Spleen (tissue), 11 donors: ENCODE data around the gene NUB1. TPM values are rescaled to one million over a fixed set of nuclear protein-coding genes. Genes with fewer than 3 reads are reported as not detected.

ENCODE experiments used
- DNase-seq: peaks from one replicate; pipeline ENCODE4 v3.0.0-alpha.2; 2020
- H3K27ac ChIP-seq, 8 donors: fragments of 200-600 bp; sonication (generic) in 7 of 8; 1 replicate in 4 of 8; 2 replicates in 4 of 8; pipeline versions ENCODE4 v1.5.0 to v1.8.0; 2016 to 2021; ENCODE audit warnings: inconsistent platforms in 4 of 8, mild to moderate bottlenecking in 4 of 8, moderate library complexity in 1 of 8
- H3K27me3 ChIP-seq, 7 donors: fragments of 200-600 bp; sonication (generic) in 6 of 7; replicated peaks in 1 of 7; 1 replicate in 4 of 7; 2 replicates in 3 of 7; pipeline versions ENCODE4 v1.5.0 to v1.8.0; 2016 to 2021; ENCODE audit warnings: inconsistent platforms in 3 of 7, mild to moderate bottlenecking in 1 of 7
- H3K36me3 ChIP-seq, 6 donors: fragments of 200-600 bp; sonication (generic) in 5 of 6; 1 replicate in 4 of 6; 2 replicates in 2 of 6; pipeline versions ENCODE4 v1.5.0 to v1.8.0; 2016 to 2021; ENCODE audit warnings: inconsistent platforms in 2 of 6
- H3K4me1 ChIP-seq, 6 donors: fragments of 200-600 bp; sonication (generic) in 5 of 6; 1 replicate in 3 of 6; 2 replicates in 3 of 6; pipeline versions ENCODE4 v1.5.0 to v1.8.0; 2016 to 2021; ENCODE audit warnings: inconsistent platforms in 3 of 6
- H3K4me3 ChIP-seq, 8 donors: fragments of 200-600 bp; sonication (generic) in 7 of 8; 1 replicate in 4 of 8; 2 replicates in 4 of 8; pipeline versions ENCODE4 v1.5.0 to v1.8.0; 2016 to 2021; ENCODE audit warnings: inconsistent platforms in 4 of 8, mild to moderate bottlenecking in 4 of 8, moderate library complexity in 2 of 8
- H3K9me3 ChIP-seq, 8 donors: fragments of 200-600 bp; sonication (generic) in 7 of 8; 1 replicate in 4 of 8; 2 replicates in 4 of 8; pipeline versions ENCODE4 v1.5.0 to v1.8.0; 2016 to 2021; ENCODE audit warnings: inconsistent platforms in 4 of 8
- POLR2A ChIP-seq, 3 donors: fragments of 450-650 bp; IDR thresholded peaks; one replicate each; pipeline ENCODE4 v1.5.1; 2017; ENCODE audit warnings: antibody characterized with exemption in 3 of 3, mild to moderate bottlenecking in 1 of 3
- POLR2AphosphoS5 ChIP-seq, 3 donors: sonication (generic); formaldehyde crosslinking; IDR thresholded peaks; one replicate each; pipeline ENCODE4 v1.5.1; 2017; ENCODE audit warnings: antibody characterized with exemption in 3 of 3
- WGBS, 5 donors: extraction: QIAGEN DNeasy Blood & Tissue Kit in 3 of 5; methylation state at CpG; one replicate each; pipeline versions ENCODE4 v1.1.5 to v1.1.7; 2013 to 2018; 5-methylcytosine and 5-hydroxymethylcytosine counted together
- intact Hi-C: fragments of 100-400 bp; cut with DNase I; formaldehyde crosslinking; loops from one replicate; pipeline ENCODE4 v1.15.0; 2023; ENCODE audit warnings: low total_unique reads
- polyA plus RNA-seq, 3 donors: library from polyadenylated mRNA; stranded (reverse); fragments of 200-250 nt; gene quantifications; one replicate each; pipeline ENCODE4 v1.2.1, GENCODE V29; 2013
- total RNA-seq, 7 donors: library from RNA; depleted of rRNA in 3 of 7; stranded (reverse); fragments of >200 nt in 3 of 7; fragmentation: NEBNext Ultra II Directional in 4 of 7; extraction: Animal tissue kit (Norgen Biotek cat#: 25700) in 4 of 7; gene quantifications; one replicate each; pipeline versions ENCODE4 v1.1.0 to v1.2.1, GENCODE V29; 2016 to 2021
- TF ChIP-seq, protein P1 (sequence below), 11 experiments: fragments of 200-600 bp in 7 of 11; fragments of 450-650 bp in 4 of 11; sonication (generic) in 4 of 11; IDR thresholded peaks in 8 of 11; conservative IDR thresholded peaks in 3 of 11; 1 replicate in 7 of 11; 2 replicates in 4 of 11; pipeline versions ENCODE4 v1.4.0 to v1.8.0; 2016 to 2021; ENCODE audit warnings: antibody characterized with exemption in 11 of 11, inconsistent platforms in 4 of 11, mild to moderate bottlenecking in 1 of 11
- donor health status: healthy with polysubstance abuse.
- donor health status: DM: no; HTN: no; CAD: no; lungs with moderate emphysema.
- donor health status: DM: no; HTN: no; CAD: no.
- donor health status: Bipolar disorder and iron deficiency.
- donor health status: healthy.
- donor health status: DM: no; HTN: no; CAD: no.
- donor health status: DM: yes; HTN: yes; CAD: no.

The NUB1 gene
- total and polyA plus RNA-seq, 10 donors = 25.2 to 80.9 (median 64.5) TPM

DNA sequence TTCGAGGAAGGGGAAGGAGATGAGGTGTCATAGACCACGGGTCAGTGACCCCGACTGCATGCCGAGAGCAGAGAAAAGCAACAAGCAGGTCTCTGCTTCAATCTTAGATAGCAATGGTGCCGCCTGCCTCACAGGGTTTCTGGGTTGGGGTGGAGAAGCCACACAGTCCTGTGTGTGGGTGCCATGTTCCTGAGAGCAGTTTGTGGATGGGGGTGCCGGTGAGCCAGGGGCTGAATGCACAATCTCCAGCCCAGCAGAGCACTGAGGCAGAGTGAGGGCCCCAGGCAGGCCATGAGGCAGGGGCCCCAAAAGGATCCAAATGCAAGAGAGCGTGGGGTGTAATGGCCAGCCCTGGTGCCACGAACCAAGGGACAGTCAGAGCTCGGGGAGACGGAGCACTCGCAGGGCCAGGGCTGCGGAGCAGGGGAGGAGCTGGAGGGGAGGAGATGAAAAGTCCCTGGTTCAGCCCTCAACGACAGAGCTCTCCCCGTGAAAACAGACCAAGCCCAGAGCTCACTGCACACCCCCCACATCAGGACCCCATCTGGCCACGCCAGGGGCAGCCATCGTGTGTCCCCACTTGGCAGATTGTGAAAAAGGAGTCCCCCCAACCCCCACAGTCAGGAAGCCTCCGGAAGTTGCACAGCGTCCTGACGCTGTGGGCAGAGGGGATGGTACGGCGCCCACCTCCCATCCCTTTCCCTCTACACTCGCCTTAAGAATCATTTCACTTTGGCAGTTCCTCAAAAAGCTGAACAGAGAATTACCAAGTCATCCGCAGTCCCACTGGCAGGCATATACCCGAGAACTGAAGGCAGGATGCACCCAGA lies 48.4 kb downstream of the NUB1 start:
- no peak overlapping the region for H3K27ac ChIP-seq
- H3K9me3 ChIP-seq = no peaks in the 10 kb centered on the region
- H3K27me3 ChIP-seq = peaks cover 0 to 13% (median 0%) of the 10 kb centered on the region in 7 donors
- DNase-seq = peak; percentile 54
- peaks cover 0 to 63% (median 16%) of the 10 kb centered on the region in 6 donors for H3K4me1 ChIP-seq
- no peak for TF ChIP-seq POLR2AphosphoS5 (IDR thresholded peaks at IDR 0.05)
- TF ChIP-seq, protein P1, sequence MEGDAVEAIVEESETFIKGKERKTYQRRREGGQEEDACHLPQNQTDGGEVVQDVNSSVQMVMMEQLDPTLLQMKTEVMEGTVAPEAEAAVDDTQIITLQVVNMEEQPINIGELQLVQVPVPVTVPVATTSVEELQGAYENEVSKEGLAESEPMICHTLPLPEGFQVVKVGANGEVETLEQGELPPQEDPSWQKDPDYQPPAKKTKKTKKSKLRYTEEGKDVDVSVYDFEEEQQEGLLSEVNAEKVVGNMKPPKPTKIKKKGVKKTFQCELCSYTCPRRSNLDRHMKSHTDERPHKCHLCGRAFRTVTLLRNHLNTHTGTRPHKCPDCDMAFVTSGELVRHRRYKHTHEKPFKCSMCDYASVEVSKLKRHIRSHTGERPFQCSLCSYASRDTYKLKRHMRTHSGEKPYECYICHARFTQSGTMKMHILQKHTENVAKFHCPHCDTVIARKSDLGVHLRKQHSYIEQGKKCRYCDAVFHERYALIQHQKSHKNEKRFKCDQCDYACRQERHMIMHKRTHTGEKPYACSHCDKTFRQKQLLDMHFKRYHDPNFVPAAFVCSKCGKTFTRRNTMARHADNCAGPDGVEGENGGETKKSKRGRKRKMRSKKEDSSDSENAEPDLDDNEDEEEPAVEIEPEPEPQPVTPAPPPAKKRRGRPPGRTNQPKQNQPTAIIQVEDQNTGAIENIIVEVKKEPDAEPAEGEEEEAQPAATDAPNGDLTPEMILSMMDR (IDR thresholded peaks at IDR 0.05 in 8 of 11, conservative IDR thresholded peaks at IDR 0.05 in 3 of 11) = no peak
- TF ChIP-seq POLR2A (IDR thresholded peaks at IDR 0.05) = no peak
- H3K4me3 ChIP-seq = no peak overlapping the region
- intact Hi-C loops = no loop called here
- 61 to 70% (median 65%) methylated on average over 22 to 24 of the region's 24 CpGs for WGBS, 5 donors
- peaks cover 0 to 7% (median 0%) of the 10 kb centered on the region in 6 donors for H3K36me3 ChIP-seq

DNA sequence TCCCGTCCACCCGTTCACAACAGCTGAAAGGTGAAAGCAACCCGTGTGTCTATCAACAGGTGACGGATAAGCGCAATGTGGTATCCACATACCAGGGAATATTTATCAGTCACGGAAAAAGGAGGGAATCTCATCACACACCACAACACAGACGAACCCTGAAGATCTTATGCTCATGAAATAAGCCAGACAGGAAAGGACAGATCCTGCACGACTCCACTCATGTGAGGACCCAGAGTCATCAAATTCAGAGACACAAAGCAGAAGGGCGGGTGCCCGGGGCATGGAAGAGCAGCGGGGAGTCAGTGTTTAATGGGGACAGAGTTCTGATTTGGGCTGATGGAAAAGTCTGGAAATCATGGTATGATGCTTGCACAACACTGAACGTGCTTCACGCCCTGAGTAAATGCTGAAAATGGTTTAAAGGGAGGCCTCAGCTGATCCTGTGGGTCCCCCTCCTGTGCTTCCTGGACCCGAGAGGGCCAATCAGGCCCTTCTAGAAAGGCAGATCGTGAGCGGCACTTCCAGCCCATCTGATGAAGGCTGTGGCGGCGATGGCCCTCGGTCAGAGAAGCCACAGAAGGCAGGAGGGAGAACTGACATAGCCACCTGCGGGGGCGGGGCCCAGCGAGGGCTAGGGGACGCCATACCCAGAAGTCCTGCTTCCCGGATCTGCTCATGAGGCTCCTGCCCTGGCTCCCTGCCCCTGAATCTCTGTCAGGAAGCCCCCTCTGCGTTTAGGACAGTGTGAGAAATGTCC lies 49.2 kb downstream of the NUB1 start:
- peak; percentile 43 for DNase-seq
- H3K4me3 ChIP-seq = no peak overlapping the region

DNA sequence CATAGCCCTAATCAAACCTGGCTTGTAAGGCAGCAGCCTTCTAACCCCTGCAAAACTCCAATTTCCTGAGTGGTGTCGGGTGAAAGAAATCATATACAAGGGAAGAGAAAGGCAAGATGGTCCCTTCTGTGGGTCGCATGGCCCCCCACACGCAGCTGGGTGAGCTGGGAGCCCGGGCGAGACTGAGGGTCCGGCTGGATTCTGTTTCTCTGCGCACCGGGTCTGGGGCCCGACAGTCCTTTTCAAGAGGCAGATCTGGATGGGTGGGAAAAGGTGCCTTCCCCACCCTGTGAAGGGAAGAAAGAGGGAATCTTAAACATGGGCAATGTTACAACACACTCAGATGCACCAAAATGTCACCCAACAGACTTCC lies 49.7 kb downstream of the NUB1 start:
- peaks cover 0 to 9% (median 0%) of the 10 kb centered on the region in 7 donors for H3K27me3 ChIP-seq
- no peak overlapping the region for H3K27ac ChIP-seq
- H3K4me1 ChIP-seq = peaks cover 0 to 64% (median 18%) of the 10 kb centered on the region in 6 donors
- no peak for TF ChIP-seq POLR2A (IDR thresholded peaks at IDR 0.05)
- TF ChIP-seq, protein P1 (IDR thresholded peaks at IDR 0.05 in 8 of 11, conservative IDR thresholded peaks at IDR 0.05 in 3 of 11) = no peak
- TF ChIP-seq POLR2AphosphoS5 (IDR thresholded peaks at IDR 0.05) = peak in 1 of 3 donors; percentile 2
- 85 to 95% (median 94%) methylated on average over 9 of the region's 9 CpGs for WGBS, 5 donors
- H3K36me3 ChIP-seq = peaks cover 0 to 7% (median 0%) of the 10 kb centered on the region in 6 donors
- DNase-seq = peak; percentile 32
- intact Hi-C loops = no loop called here
- H3K4me3 ChIP-seq = no peak overlapping the region
- H3K9me3 ChIP-seq = no peaks in the 10 kb centered on the region

More for the DNA sequence above, 49.2 kb downstream of the NUB1 start:
- intact Hi-C loops = no loop called here
- H3K36me3 ChIP-seq = peaks cover 0 to 7% (median 0%) of the 10 kb centered on the region in 6 donors
- 65 to 74% (median 68%) methylated on average over 17 to 25 of the region's 25 CpGs for whole genome bisulfite sequencing, 5 donors
- peak in 1 of 3 donors; percentile 7 for TF ChIP-seq POLR2AphosphoS5 (IDR thresholded peaks at IDR 0.05)
- TF ChIP-seq, protein P1 (IDR thresholded peaks at IDR 0.05 in 8 of 11, conservative IDR thresholded peaks at IDR 0.05 in 3 of 11) = no peak
- H3K27ac ChIP-seq = no peak overlapping the region
- peaks cover 0 to 64% (median 18%) of the 10 kb centered on the region in 6 donors for H3K4me1 ChIP-seq
- H3K27me3 ChIP-seq = peaks cover 0 to 9% (median 0%) of the 10 kb centered on the region in 7 donors
- H3K9me3 ChIP-seq = no peaks in the 10 kb centered on the region
